Activated T-cell treated with anti-CD3 and anti-CD28 coated beads for 24 hours (primary cell): ENCODE measurements around the gene PPIP5K2.

ENCODE experiments used
- DNase-seq: peaks from one replicate; pipeline ENCODE4 v3.0.0-alpha.2; 2020; ENCODE audit warnings: low read depth

The PPIP5K2 gene

DNA sequence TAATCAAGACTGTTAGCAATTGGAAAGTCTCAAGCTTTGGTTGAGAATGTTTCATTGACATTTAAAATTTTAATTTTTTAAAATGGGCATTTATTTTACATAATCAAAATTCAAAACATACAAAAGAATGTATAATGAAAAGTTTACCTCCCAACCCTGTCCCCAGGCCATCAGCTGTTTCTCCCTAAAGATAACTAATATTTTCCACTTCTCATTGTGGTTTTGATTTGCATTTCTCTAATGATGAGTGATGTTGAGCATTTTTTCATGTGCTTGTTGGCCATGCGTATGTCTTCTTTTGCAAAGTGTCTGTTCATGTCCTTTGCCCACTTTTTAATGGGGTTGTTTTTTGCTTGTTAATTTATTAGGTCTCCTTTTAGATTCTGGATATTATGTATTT is 127.0 kb downstream of the PPIP5K2 start:
- no peak for DNase-seq

DNA sequence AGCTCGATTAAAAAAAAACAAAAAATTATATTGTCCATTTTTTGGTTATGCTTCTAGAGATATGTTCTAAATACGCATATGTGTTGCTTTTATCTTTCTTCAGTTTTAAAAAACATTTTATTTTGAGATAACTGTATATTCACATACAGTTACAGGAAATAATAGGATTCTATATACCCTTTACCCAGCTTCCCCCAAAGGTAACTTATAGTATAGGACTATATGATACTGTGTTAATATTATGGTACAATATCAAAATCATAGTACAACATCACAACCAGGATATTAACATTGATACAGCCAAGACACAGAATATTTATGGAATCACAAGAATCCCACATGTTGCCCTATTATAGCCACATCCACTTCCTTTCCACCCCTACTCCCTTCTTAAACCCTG is 129.0 kb downstream of the PPIP5K2 start:
- no peak for DNase-seq

DNA sequence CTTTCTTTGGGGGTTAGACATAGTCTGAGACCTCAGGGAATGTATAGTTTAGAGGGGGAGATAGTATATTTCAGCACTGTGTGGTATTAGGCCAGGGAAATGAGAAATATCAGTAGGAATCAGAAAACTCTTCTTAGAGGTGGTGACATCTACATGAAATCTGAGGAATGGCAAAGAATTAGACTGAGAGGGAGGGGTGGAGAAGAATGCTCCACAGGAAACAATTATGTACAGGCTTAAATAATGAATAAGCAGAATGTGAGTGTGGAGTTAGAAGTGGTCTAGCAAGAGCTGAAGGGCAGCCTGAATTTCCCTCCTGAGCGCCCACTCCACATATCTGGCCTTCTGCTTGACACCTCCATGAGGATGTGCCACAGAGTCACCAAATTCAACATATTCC is 134.8 kb downstream of the PPIP5K2 start:
- DNase-seq = no peak

- DNase-seq = no peak
Observed at GRCh38 chr5:103255691-103256090, 135.6 kb downstream of the PPIP5K2 start.

DNA sequence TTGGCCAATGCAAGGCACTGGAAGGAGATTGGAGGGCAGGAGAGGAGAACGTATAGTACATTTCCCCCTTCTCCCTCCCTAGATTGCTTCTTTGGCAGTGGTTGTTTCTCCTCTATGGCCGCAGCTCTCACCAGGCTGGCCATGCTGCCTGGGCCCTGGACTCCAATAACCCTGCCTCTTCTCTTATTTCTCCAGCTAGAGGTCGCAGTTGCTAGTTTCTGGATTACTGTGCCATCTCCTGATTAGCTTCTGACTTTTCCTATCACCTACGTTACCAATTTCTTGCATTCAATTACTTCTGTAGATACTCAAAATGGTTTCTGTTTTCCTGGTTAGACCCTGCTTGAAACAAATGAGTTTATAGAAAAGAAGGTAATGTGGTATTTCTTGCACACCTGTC is 136.1 kb downstream of the PPIP5K2 start:
- DNase-seq = no peak

GRCh38 chr5:103258368-103258956 is 138.4 kb downstream of the PPIP5K2 start, which contains the start of gene MACIR:
TSS of gene MACIR (plus strand) at chr5:103258763. CDS start at chr5:103275920, 17,157 bp downstream.
- peak; percentile 87 for DNase-seq

GRCh38 chr5:103258957-103259704 is 139.0 kb downstream of the PPIP5K2 start:
- DNase-seq = peak; percentile 30

- DNase-seq = no peak
Observed at GRCh38 chr5:103259705-103260355, 139.7 kb downstream of the PPIP5K2 start.

GRCh38 chr5:103260951-103261350 is 140.8 kb downstream of the PPIP5K2 start:
- no peak for DNase-seq
